ENCODE measurements around the gene CLEC20A.

DNA sequence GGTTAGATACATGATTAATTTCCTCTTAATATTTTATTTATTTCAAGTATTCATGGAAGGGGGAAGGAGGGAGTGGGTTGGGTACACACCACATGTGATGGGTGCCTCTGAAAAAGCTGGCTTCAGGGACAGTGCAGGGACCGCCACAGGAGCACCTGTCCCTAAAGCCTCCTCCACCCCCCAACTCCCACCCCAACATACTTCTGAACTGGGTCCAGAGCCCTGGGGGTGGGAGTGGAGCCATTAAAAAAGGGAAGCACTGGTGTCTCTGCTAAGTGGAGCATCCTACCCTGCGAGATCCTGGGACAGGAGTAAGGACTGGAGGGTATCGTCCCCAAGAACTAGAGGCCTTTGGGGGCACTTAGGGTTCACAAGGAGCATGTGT, 5.6 kb upstream of the CLEC20A start:
- TF ChIP-seq, protein P1, sequence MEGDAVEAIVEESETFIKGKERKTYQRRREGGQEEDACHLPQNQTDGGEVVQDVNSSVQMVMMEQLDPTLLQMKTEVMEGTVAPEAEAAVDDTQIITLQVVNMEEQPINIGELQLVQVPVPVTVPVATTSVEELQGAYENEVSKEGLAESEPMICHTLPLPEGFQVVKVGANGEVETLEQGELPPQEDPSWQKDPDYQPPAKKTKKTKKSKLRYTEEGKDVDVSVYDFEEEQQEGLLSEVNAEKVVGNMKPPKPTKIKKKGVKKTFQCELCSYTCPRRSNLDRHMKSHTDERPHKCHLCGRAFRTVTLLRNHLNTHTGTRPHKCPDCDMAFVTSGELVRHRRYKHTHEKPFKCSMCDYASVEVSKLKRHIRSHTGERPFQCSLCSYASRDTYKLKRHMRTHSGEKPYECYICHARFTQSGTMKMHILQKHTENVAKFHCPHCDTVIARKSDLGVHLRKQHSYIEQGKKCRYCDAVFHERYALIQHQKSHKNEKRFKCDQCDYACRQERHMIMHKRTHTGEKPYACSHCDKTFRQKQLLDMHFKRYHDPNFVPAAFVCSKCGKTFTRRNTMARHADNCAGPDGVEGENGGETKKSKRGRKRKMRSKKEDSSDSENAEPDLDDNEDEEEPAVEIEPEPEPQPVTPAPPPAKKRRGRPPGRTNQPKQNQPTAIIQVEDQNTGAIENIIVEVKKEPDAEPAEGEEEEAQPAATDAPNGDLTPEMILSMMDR (conservative IDR thresholded peaks at IDR 0.05): no peak
- TF ChIP-seq EZH2 (IDR thresholded peaks at IDR 0.05; ENCODE audit: low read depth): no peak
